ENCODE measurements around the gene RGL2.

RGL2 gene

DNA sequence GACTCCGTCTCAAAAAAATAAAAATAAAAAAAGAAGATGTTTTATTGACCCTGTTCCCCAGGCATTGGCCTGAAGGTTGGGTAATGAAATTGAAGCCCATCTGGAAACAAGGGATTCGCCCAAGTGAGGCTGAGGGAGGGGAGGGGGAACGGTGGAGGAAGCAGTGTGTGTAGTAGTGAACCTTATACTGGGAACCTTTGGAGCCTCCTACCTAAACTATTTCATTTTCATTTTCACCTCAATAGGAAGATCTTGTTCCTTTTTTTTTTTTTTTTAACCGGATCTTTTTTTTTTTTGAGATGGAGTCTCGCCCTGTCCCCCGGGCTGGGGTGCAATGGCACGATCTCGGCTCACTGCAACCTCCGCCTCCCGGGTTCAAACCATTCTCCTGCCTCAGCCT is 32.0 kb upstream of the RGL2 start:
- Histone ChIP-seq H3K27ac (ENCODE audit: low read depth, low read length) (no peak overlapping the region), H2AFZ (ENCODE audit: low read length, unreplicated experiment) (no peak overlapping the region), H3K79me2 (ENCODE audit: control insufficient read depth, insufficient read depth, low read length, unreplicated experiment) (no peaks in the 10 kb centered on the region), H3K27me3 (ENCODE audit: insufficient read depth, low read length) (no peaks in the 10 kb centered on the region), H3K4me1 (ENCODE audit: control insufficient read depth, insufficient read depth, low read length, unreplicated experiment) (no peaks in the 10 kb centered on the region), H3K36me3 (ENCODE audit: insufficient read depth, low read length) (no peaks in the 10 kb centered on the region), H3K4me3 (ENCODE audit: low read depth, low read length) (no peak overlapping the region)

DNA sequence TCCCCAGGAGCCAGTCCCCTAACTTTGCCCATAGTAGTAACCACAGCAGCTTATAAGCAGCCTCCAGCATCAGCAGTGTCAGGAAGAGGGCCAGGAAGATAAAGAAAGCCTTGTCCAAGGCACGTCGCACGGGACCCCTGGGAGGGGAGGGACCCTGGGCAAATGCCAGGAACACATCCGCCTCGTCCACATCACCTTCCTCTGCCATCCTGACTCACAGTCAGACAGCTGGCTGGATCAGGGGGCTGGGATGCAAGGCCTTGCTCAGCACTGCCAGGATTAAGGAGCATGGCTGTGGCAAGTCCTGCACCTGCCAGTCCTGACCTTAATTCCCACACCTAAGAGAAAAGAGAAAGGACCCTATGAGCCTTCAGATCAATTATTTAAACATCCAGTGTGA is 30.3 kb upstream of the RGL2 start:
- no peak overlapping the region for H2AFZ ChIP-seq (ENCODE audit: low read length, unreplicated experiment)
- H3K36me3 ChIP-seq (ENCODE audit: insufficient read depth, low read length): no peaks in the 10 kb centered on the region
- no peak overlapping the region for H3K27ac ChIP-seq (ENCODE audit: low read depth, low read length)
- no peaks in the 10 kb centered on the region for H3K4me1 ChIP-seq (ENCODE audit: control insufficient read depth, insufficient read depth, low read length, unreplicated experiment)
- H3K79me2 ChIP-seq (ENCODE audit: control insufficient read depth, insufficient read depth, low read length, unreplicated experiment): no peaks in the 10 kb centered on the region
- no peak overlapping the region for H3K4me3 ChIP-seq (ENCODE audit: low read depth, low read length)
- no peaks in the 10 kb centered on the region for H3K27me3 ChIP-seq (ENCODE audit: insufficient read depth, low read length)

DNA sequence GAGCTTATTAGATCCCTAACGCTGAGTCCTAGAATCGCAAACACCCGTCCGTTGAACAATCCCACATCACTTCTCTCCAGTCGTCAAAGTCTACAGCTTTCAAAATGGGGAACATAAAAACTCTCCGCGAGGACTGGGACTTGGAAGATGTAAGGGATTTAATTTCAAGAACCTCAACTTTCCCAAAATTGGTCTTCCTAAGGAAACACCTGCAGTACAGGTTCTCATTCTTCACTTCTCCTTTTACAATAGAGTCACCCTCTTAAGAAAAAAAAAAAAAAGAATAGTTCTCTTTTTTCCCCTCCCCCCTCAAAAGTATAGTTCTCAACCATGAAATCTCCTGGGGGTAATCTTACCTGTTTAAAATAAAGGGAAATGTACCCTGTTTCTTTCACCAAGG is 25.4 kb upstream of the RGL2 start:
- Histone ChIP-seq H3K4me1 (ENCODE audit: control insufficient read depth, insufficient read depth, low read length, unreplicated experiment) (peaks cover 25% of the 10 kb centered on the region), H3K27ac (ENCODE audit: low read depth, low read length) (no peak overlapping the region), H2AFZ (ENCODE audit: low read length, unreplicated experiment) (peak overlapping the region; percentile 78), H3K79me2 (ENCODE audit: control insufficient read depth, insufficient read depth, low read length, unreplicated experiment) (peaks cover 28% of the 10 kb centered on the region), H3K4me3 (ENCODE audit: low read depth, low read length) (peak overlapping the region; percentile 95), H3K27me3 (ENCODE audit: insufficient read depth, low read length) (no peaks in the 10 kb centered on the region), H3K36me3 (ENCODE audit: insufficient read depth, low read length) (peaks cover 10% of the 10 kb centered on the region; the same call in 1 of the 2 replicates)

DNA sequence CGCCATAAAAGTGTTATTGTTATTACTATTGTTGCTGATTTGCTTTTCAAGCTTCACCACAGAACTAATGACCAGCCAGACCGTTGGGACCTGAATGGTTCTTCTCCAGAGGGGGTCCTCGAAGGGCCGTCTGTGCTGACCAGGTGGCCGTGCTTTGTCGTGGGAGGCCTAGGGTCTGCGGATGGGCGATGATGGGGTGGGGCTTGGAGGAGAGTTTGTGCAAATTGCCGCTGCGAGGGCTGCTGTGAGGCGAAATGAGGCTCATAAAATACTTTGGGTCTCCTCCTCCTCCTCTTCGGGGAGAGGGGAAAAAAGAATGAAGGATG is 24.8 kb upstream of the RGL2 start:
- H3K27me3 ChIP-seq (ENCODE audit: insufficient read depth, low read length): no peaks in the 10 kb centered on the region
- peak overlapping the region; percentile 95 for H3K4me3 ChIP-seq (ENCODE audit: low read depth, low read length)
- peak overlapping the region; percentile 78 for H2AFZ ChIP-seq (ENCODE audit: low read length, unreplicated experiment)
- peaks cover 10% of the 10 kb centered on the region; the same call in 1 of the 2 replicates for H3K36me3 ChIP-seq (ENCODE audit: insufficient read depth, low read length)
- peaks cover 31% of the 10 kb centered on the region for H3K4me1 ChIP-seq (ENCODE audit: control insufficient read depth, insufficient read depth, low read length, unreplicated experiment)
- H3K79me2 ChIP-seq (ENCODE audit: control insufficient read depth, insufficient read depth, low read length, unreplicated experiment): peaks cover 33% of the 10 kb centered on the region
- no peak overlapping the region for H3K27ac ChIP-seq (ENCODE audit: low read depth, low read length)

DNA sequence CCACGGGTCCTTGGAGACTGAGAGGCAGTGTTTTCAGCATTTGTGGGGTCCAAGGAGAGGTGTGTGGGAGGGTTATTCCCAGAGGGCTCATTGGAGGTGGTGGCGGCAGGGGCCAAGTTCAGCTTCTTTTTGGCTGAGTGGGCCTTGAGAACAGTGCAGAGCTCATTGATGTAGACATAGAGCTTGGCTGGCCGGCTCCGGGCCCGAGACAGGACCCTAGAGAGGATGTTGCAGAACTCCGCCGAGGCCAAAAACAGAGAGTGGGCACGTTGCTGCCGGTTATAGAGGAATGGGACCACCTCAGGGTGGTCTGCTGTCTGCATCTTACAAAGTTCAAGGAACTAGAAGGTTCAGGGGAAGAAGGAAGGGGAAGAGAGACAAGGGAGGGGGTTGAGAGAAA is 22.5 kb upstream of the RGL2 start:
- Histone ChIP-seq H3K79me2 (ENCODE audit: control insufficient read depth, insufficient read depth, low read length, unreplicated experiment) (peaks cover 34% of the 10 kb centered on the region), H2AFZ (ENCODE audit: low read length, unreplicated experiment) (no peak overlapping the region), H3K4me1 (ENCODE audit: control insufficient read depth, insufficient read depth, low read length, unreplicated experiment) (peaks cover 38% of the 10 kb centered on the region)

DNA sequence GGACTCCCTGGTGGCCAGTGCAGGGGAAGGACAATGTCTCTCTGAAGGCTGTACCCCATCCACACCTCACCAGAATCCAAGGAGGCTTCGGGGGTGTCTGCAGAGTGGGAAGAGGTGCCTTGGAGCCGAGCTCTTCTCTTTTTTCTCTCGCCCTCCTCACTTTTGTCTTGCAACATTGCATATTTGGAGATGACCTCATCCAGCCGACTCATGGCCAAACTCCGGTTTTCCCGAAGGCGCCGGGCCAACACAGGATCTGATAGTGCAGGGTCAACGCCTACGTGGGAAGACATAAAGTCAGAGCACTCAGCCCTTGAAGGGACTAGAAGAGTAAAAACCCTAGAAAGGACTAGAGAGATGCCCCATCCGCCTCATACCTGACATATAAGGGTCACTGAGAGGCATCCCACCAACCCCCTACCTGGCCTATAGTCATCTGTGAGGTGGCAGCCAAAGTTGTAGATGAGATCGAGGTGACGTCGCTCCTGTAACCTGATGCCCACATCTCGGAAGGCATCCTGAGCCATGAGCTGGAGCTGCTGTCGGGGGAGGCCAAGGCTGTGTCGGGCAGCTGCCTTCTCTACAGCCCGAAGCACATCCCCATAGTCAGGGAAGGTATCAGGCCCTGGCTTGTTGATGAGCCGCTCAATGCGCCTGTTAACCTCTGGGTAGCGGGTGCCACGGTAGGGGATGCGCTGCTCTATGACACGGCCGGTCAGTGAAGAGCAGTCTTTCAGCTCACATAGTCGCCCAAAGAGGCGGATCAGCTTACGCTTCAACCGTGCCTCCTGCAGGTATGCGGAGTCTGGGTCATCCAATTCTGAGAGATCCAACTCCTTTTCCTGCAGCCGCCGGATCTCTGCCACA is 21.8 kb upstream of the RGL2 start:
- Histone ChIP-seq H3K36me3 (ENCODE audit: insufficient read depth, low read length) (peaks cover 10% of the 10 kb centered on the region; the same call in 1 of the 2 replicates), H3K27me3 (ENCODE audit: insufficient read depth, low read length) (no peaks in the 10 kb centered on the region), H2AFZ (ENCODE audit: low read length, unreplicated experiment) (no peak overlapping the region), H3K4me3 (ENCODE audit: low read depth, low read length) (peak overlapping the region; percentile 95), H3K27ac (ENCODE audit: low read depth, low read length) (peak overlapping the region; percentile 92), H3K4me1 (ENCODE audit: control insufficient read depth, insufficient read depth, low read length, unreplicated experiment) (peaks cover 38% of the 10 kb centered on the region), H3K79me2 (ENCODE audit: control insufficient read depth, insufficient read depth, low read length, unreplicated experiment) (peaks cover 34% of the 10 kb centered on the region)

More for the DNA sequence above, 22.5 kb upstream of the RGL2 start:
- Histone ChIP-seq H3K27me3 (ENCODE audit: insufficient read depth, low read length) (no peaks in the 10 kb centered on the region), H3K4me3 (ENCODE audit: low read depth, low read length) (peak overlapping the region; percentile 95), H3K36me3 (ENCODE audit: insufficient read depth, low read length) (peaks cover 10% of the 10 kb centered on the region; the same call in 1 of the 2 replicates), H3K27ac (ENCODE audit: low read depth, low read length) (peak overlapping the region; percentile 92)

DNA sequence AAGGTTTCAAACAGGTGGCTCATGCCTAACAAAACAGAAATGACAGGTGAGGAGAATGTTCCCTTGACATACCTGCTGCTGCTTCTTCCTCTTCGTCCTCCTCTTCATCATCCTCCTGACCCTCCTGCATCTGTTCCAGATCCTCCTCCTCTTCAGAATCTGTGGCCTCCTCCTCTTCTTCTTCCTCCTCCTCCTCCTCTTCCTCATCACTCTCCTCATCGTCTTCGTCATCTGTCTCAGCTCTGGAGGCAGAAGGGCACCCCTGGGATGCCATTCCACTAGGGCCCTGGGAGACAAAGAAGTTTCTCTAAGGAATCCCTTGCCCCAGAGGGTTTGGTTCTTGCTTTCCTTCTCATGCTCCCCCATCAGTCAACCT is 21.2 kb upstream of the RGL2 start:
- peak overlapping the region; percentile 43 for H3K4me3 ChIP-seq (ENCODE audit: low read depth, low read length)
- H3K27me3 ChIP-seq (ENCODE audit: insufficient read depth, low read length): no peaks in the 10 kb centered on the region
- peaks cover 10% of the 10 kb centered on the region; the same call in 1 of the 2 replicates for H3K36me3 ChIP-seq (ENCODE audit: insufficient read depth, low read length)
- H3K79me2 ChIP-seq (ENCODE audit: control insufficient read depth, insufficient read depth, low read length, unreplicated experiment): peaks cover 37% of the 10 kb centered on the region
- H2AFZ ChIP-seq (ENCODE audit: low read length, unreplicated experiment): no peak overlapping the region
- H3K4me1 ChIP-seq (ENCODE audit: control insufficient read depth, insufficient read depth, low read length, unreplicated experiment): peaks cover 41% of the 10 kb centered on the region
- peak overlapping the region; percentile 92 for H3K27ac ChIP-seq (ENCODE audit: low read depth, low read length)

DNA sequence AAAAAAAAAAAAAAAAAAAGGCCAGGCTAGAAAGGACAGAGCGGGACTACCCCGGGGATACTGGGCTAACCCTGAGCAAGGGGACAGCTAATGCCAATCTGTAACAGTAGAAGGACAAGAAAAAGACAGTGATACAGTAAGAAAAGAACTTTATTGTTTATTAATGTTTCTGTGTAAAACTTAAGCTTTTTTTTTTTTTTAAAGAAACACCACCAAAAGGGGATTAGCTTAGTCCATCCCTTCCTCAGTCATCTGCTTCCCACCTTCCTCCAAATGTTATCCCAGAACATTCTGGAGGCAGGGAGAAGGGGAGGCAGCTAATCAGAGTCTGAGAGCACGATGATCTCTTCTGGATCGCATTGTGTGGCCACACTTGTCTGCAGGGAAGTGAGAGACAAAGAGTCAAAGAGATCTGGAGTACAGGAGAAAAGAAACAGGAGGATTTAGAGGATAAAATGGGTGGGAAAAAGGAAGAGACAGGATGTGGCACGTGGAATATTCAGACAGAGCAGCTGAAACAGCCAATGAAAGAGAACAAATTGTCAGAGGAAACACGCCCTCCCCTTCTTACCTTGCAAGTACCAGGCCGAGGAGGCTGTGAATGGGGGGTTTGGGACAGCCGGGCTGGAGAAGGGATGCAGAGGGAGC is 19.8 kb upstream of the RGL2 start:
- Histone ChIP-seq H3K36me3 (ENCODE audit: insufficient read depth, low read length) (peaks cover 10% of the 10 kb centered on the region; the same call in 1 of the 2 replicates), H3K79me2 (ENCODE audit: control insufficient read depth, insufficient read depth, low read length, unreplicated experiment) (peaks cover 47% of the 10 kb centered on the region), H3K27ac (ENCODE audit: low read depth, low read length) (peak overlapping the region; percentile 77), H3K27me3 (ENCODE audit: insufficient read depth, low read length) (no peaks in the 10 kb centered on the region), H3K4me1 (ENCODE audit: control insufficient read depth, insufficient read depth, low read length, unreplicated experiment) (peaks cover 46% of the 10 kb centered on the region), H3K4me3 (ENCODE audit: low read depth, low read length) (peak overlapping the region; percentile 83), H2AFZ (ENCODE audit: low read length, unreplicated experiment) (no peak overlapping the region)

DNA sequence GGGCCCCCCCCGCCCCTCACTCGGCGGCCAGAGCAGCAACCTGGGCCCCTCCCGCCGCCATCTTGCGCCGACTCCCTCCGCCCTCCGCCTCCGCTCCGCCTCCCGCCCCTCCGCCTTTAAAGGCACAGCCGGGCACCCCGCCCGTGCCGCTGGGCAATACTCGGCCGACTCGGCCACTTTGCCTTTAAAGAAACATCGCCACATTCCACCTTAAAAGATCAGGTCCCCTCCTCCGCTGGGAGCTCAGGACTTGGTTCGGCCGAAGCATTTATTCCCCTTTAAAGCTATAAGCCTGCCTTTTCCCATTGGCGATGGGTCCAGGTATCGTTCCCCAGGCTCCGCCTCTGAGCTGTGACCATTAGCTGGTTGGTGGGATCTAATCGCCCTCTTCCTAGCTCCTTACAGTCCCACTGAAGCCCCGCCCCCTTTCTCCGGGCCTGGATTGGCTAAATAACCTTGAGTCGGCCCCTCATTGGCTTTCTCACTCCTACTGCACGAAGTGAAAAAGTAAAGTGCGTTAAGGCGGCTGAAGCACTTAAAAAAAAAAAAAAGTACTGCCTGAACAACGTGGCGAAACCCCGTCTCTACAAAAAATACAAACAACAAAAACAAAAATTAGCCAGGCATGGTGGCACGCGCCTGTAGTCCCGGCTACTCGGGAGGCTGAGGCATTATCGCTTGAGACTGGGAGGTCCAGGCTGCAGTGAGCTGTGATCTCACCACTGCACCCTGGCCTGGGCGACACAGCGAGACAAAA is 19.1 kb upstream of the RGL2 start, which contains the start of gene ZBTB22:
ZBTB22 (minus strand) TSS at position 76 of the 757 bp plus-strand sequence. CDS start 828 bp downstream, outside the sequence.
- Histone ChIP-seq H3K27me3 (ENCODE audit: insufficient read depth, low read length) (no peaks in the 10 kb centered on the region), H3K27ac (ENCODE audit: low read depth, low read length) (peak within 1 kb of the TSS; percentile 77), H3K79me2 (ENCODE audit: control insufficient read depth, insufficient read depth, low read length, unreplicated experiment) (peaks cover 54% of the 10 kb centered on the region), H3K36me3 (ENCODE audit: insufficient read depth, low read length) (peaks cover 10% of the 10 kb centered on the region; the same call in 1 of the 2 replicates), H3K4me3 (ENCODE audit: low read depth, low read length) (peak within 1 kb of the TSS; percentile 83), H3K4me1 (ENCODE audit: control insufficient read depth, insufficient read depth, low read length, unreplicated experiment) (peaks cover 46% of the 10 kb centered on the region), H2AFZ (ENCODE audit: low read length, unreplicated experiment) (no peak within 1 kb of the TSS)

DNA sequence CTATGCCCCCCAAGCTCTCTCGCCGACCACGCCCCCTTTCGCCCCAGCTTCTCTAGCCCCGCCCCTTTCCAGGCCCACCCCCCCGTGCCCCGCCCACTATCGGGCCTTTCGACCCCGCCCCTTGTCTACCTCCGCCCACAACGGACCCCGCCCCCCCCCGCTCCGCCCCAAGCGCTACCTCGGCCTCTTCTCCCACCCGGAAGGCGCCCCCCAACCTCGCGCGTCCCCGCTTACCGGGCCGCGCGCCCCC is 18.6 kb upstream of the RGL2 start:
- no peak overlapping the region for H2AFZ ChIP-seq (ENCODE audit: low read length, unreplicated experiment)
- peaks cover 56% of the 10 kb centered on the region for H3K79me2 ChIP-seq (ENCODE audit: control insufficient read depth, insufficient read depth, low read length, unreplicated experiment)
- H3K4me1 ChIP-seq (ENCODE audit: control insufficient read depth, insufficient read depth, low read length, unreplicated experiment): peaks cover 46% of the 10 kb centered on the region

More for the DNA sequence above, 18.6 kb upstream of the RGL2 start:
- peak overlapping the region; percentile 83 for H3K4me3 ChIP-seq (ENCODE audit: low read depth, low read length)
- peaks cover 10% of the 10 kb centered on the region; the same call in 1 of the 2 replicates for H3K36me3 ChIP-seq (ENCODE audit: insufficient read depth, low read length)
- H3K27me3 ChIP-seq (ENCODE audit: insufficient read depth, low read length): no peaks in the 10 kb centered on the region
- H3K27ac ChIP-seq (ENCODE audit: low read depth, low read length): peak overlapping the region; percentile 77; the same call in 1 of the 2 replicates

All from ACC112 (cell line).